GM19238 (cell line): ENCODE measurements around the gene S100A7.
"Not testable (repeated sequence)": the region's sequence is repeated elsewhere in the genome, so short reads cannot be mapped to it uniquely, and the experiment has no call there.

ENCODE experiments used
- DNase-seq: peaks from one replicate; pipeline ENCODE4 v3.0.0; 2011; ENCODE audit warnings: low spot score; ENCODE audit not compliant: insufficient read length

Gene S100A7

GRCh38 chr1:153431002-153431401 is 29.4 kb downstream of the S100A7 start:
- no peak for DNase-seq

- no peak for DNase-seq
Measured at GRCh38 chr1:153430561-153430960, 29.9 kb downstream of the S100A7 start.

- no peak for DNase-seq
Measured at GRCh38 chr1:153430166-153430553, 30.3 kb downstream of the S100A7 start.

- DNase-seq, result no peak
Measured at GRCh38 chr1:153429266-153430165, 30.9 kb downstream of the S100A7 start.

- DNase-seq, result no peak
Measured at GRCh38 chr1:153428791-153429190, 31.7 kb downstream of the S100A7 start.

DNA sequence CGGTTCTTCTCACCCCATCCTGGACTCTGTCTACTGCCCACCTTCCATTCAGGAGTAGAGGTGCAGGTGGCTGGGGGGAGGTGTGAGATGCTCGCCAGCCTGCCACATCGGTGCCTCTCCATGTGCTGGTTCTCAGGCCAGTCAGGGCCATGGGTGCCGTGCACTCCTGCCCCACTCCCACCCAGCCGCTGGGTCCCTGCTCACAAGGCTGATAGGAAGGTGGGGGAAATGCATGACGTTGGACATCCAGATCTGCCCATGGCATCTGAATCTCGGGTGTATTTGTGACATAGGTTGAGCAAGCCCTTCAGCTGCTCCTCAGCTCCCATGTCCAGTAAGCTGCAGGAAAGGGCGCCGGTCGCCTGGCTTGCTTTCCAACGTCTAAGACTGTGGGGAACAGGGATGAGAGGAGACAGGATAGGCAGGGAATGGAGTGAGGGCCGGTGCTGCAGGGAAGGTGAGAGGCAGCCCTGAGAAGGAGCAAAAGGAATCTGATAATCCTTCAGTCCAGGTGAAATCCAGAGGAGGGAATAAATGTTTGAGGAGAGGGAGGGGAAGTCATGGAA is 32.3 kb downstream of the S100A7 start:
- DNase-seq, result no peak

DNA sequence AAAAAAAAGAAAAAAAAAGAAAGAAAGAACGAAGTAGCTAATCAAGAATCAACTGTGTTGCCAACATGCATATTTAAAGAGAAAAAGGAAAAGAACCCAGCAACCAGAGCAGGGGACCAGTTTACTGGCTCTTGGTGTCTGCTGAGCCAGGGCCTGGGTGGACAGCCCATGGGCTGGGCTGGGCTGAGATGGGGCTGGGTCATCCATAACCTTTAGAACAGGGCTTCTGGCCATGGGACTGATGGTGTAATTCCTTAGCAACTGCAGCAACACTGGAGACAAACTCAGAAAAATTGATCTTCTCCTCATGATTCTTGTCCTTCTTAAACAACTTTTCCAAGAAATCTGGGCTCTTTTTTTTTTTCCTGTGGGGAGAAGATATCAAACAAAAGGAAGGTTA is 33.6 kb downstream of the S100A7 start:
- no peak for DNase-seq

DNA sequence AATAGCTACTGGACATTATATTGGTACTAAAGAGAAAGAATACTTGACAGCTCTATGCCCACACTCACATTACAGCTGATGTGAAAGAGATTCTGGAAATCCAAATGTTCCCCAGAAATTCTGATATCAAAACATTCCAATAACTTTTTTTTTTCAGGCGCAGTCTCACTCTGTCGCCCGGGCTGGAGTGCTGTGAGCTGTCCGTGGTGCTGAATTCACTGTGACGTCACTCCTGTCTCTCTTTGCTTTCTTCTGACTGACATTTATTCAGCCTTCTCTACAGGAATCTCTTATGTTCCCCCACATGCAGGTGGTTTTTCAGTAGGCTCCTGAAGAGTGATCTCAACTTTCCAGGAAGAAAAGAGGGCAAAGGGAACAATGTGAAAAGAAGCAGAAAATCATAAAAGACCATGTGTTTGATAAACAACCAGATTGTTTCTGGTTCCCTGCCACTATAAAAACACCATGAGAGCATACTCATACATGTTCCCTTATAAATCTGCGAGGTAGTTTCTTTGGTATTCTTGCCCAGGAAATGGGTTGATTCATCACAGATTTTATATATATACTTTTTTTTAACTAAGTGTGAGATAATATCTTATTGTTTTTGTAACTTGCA is 37.9 kb downstream of the S100A7 start:
- DNase-seq, result no peak

DNA sequence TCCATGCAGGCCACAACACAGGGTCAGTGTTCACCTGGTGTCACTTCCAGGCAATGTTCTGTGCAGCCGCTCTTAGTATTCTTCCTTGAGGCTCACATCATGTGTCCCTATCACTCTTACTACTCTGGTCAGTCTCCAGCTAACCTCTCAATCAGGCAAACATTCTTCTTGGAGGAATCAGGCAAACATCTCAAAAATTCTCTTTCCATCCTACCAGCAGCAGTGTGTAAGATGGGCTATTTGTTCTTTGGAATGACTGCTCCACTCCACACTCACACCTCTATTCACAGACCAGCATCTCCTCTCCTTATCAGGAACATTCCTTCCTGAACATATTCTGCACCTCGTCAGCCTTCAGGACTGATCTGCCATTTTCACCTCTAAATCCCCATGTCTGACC is 40.1 kb downstream of the S100A7 start:
- no peak for DNase-seq

- DNase-seq, result not testable (repeated sequence)
Measured at GRCh38 chr1:153419436-153419793, 41.0 kb downstream of the S100A7 start.

DNA sequence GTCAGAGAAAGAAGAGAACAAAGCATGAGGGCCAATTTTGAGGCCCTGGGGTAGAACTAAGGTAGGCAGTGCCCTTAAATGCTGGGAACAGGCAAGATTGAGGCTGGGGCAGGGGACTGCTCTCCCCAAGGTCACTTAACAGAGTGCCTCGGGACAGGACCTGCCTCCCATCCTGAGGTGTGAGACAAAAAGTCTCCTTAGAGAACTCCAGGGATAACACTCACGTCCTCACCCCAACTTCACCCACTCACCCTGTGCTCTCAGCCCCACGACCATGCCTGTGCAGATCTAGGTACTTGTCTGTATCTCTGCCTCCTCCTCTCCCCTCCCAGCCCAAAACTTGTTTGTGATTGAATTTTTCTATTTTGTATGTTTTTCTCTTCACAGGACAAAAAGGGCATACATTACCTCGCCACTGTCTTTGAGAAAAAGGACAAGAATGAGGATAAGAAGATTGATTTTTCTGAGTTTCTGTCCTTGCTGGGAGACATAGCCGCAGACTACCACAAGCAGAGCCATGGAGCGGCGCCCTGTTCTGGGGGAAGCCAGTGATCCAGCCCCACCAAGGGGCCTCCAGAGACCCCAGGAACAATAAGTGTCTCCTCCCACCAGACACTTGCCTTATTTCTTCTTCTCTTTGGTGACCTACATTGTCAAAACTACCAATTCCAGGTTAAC is 41.6 kb downstream of the S100A7 start:
- not testable (repeated sequence) for DNase-seq

DNA sequence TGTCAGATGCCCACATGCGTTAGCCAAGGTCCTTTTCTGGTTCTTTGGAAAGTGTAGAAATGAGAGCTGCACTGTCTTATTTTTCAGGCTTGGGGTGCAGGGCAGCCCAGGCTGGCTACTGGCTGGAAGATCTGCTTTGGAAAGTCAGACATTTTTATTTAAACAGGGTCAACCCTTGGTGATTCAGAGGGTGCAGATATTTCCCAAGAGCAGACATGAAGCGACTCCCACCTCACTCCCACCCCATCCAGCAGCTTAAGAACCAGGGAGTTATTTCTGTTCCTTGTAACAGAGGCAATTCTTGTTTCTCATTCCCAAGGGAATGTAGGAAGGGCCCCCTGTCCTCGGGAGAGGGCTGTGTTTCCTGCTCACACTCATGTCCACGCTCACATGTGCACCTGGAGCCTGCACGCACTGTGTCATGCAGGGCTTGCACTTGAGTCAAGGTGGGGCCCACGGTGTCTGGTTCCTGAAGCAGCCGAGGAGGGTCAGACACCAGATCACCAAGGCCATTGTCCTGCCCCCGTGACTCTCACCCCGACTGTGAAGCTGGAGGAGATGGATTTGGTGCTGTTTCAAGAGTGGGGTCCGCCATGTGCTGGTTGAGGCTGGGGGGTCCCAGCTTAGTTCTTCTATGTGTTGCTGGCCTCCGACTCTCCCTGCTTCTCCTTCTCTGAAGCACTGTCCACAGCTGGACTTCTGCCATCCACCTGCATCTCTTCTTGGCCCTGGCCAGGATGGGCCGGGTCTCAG is 43.1 kb downstream of the S100A7 start:
- DNase-seq, result no peak

DNA sequence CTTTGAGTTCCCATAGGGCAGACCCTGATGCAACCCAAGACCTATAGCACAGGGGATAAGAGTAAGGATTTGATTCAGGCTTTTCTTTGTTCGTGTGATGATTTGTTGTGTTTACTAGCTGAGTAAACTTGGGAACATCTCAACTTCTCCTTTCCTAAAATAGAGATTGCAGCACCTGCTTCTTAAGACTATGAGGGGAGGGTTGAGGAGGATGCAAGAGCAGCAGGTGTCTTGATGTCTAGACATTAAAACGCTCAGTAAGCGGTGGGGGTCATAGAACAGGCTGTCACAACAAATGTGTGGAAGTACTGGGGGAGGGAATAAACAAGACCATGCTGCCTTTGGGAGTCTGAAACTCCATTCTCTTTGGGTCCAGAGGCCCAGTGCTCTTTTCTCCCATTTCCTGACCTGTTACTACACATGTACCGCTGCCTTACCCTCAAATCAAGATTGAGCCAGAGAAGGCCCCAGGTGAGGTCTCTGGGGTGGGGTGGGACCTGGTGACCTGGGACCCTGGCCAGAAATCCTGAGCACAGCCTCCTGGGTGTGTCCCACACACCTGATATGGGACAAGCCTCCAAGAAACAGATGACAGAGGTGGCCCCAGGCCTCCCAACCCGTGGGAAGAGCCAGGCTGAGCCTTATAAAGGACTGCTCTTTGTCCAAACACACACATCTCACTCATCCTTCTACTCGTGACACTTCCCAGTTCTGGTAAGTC is 44.4 kb downstream of the S100A7 start, which contains the start of gene S100A7A:
S100A7A (plus strand) TSS at position 671 of the 721 bp plus-strand sequence. CDS start 1,563 bp downstream, outside the sequence.
- no peak for DNase-seq

GRCh38 chr1:153413961-153414360 is 46.5 kb downstream of the S100A7 start:
- DNase-seq, result not testable (repeated sequence)
